Stimulated activated CD4-positive, alpha-beta T cell treated with anti-CD3 and anti-CD28 coated beads, Interleukin-4, amount 100 ng/mL, for 1 hour (primary cell): ENCODE results near the gene PLCL1.
A peak's percentile ranks its signal among the peaks of the same experiment; 100 is the strongest.
"Not testable (repeated sequence)": the region's sequence is repeated elsewhere in the genome, so short reads cannot be mapped to it uniquely, and the experiment has no call there.

Experiments used
- DNase-seq: peaks from one replicate; pipeline ENCODE4 v3.0.0-alpha.2; 2020

Gene PLCL1

GRCh38 chr2:198008230-198008629, 203.8 kb downstream of the PLCL1 start:
- DNase-seq, result no peak

GRCh38 chr2:198012025-198012424, 207.6 kb downstream of the PLCL1 start:
- DNase-seq, result no peak

- DNase-seq, result no peak
These were observed 211.8 kb downstream of the PLCL1 start for GRCh38 chr2:198016243-198016642.

- DNase-seq, result no peak
These were observed 212.7 kb downstream of the PLCL1 start for GRCh38 chr2:198017068-198017467.

- no peak for DNase-seq
These were observed 224.6 kb downstream of the PLCL1 start for GRCh38 chr2:198028955-198029354.

GRCh38 chr2:198029576-198029975, 225.2 kb downstream of the PLCL1 start:
- not testable (repeated sequence) for DNase-seq

- no peak for DNase-seq
These were observed 229.2 kb downstream of the PLCL1 start for GRCh38 chr2:198033626-198034025.

GRCh38 chr2:198036029-198036879, 231.9 kb downstream of the PLCL1 start:
- DNase-seq, result no peak

GRCh38 chr2:198040835-198041234, 236.4 kb downstream of the PLCL1 start:
- DNase-seq, result no peak

GRCh38 chr2:198042189-198042588, 237.8 kb downstream of the PLCL1 start:
- no peak for DNase-seq

- DNase-seq, result no peak
These were observed 240.4 kb downstream of the PLCL1 start for GRCh38 chr2:198044777-198045176.

- no peak for DNase-seq
These were observed 240.8 kb downstream of the PLCL1 start for GRCh38 chr2:198045227-198045626.

- DNase-seq, result no peak
These were observed 248.3 kb downstream of the PLCL1 start for GRCh38 chr2:198052741-198053140.

GRCh38 chr2:198053148-198053547, 248.8 kb downstream of the PLCL1 start:
- DNase-seq, result no peak

- DNase-seq, result no peak
These were observed 249.4 kb downstream of the PLCL1 start for GRCh38 chr2:198053776-198054175.

- peak; percentile 55 for DNase-seq
These were observed 249.9 kb downstream of the PLCL1 start for GRCh38 chr2:198054299-198054698.

GRCh38 chr2:198055716-198056115, 251.3 kb downstream of the PLCL1 start:
- no peak for DNase-seq

GRCh38 chr2:198056836-198057235, 252.4 kb downstream of the PLCL1 start:
- no peak for DNase-seq

GRCh38 chr2:198059800-198060199, 255.4 kb downstream of the PLCL1 start:
- no peak for DNase-seq

GRCh38 chr2:198060277-198060676, 255.9 kb downstream of the PLCL1 start:
- no peak for DNase-seq

GRCh38 chr2:198062826-198063225, 258.4 kb downstream of the PLCL1 start:
- DNase-seq, result no peak

GRCh38 chr2:198063242-198063641, 258.8 kb downstream of the PLCL1 start:
- no peak for DNase-seq

GRCh38 chr2:198065322-198065721, 260.9 kb downstream of the PLCL1 start:
- no peak for DNase-seq

GRCh38 chr2:198066597-198066996, 262.2 kb downstream of the PLCL1 start:
- no peak for DNase-seq

GRCh38 chr2:198072655-198073054, 268.3 kb downstream of the PLCL1 start:
- DNase-seq, result no peak
